ENCODE results near the gene EHMT2.
"Not testable (repeated sequence)": the region's sequence is repeated elsewhere in the genome, so short reads cannot be mapped to it uniquely, and the experiment has no call there.

Gene EHMT2

GRCh38 chr6:31915351-31915750 is 17.9 kb upstream of the EHMT2 start:
- no peak for DNase-seq (ENCODE audit: low read depth)

GRCh38 chr6:31911826-31912585 is 14.5 kb upstream of the EHMT2 start:
- no peak for DNase-seq (ENCODE audit: low read depth)

GRCh38 chr6:31909298-31909697 is 11.8 kb upstream of the EHMT2 start:
- not testable (repeated sequence) for DNase-seq (ENCODE audit: low read depth)

- peak; percentile 77 for DNase-seq (ENCODE audit: low read depth)
Measured at GRCh38 chr6:31908791-31909190, 11.3 kb upstream of the EHMT2 start.

GRCh38 chr6:31908255-31908654 is 10.8 kb upstream of the EHMT2 start:
- not testable (repeated sequence) for DNase-seq (ENCODE audit: low read depth)

- peak; percentile 58 for DNase-seq (ENCODE audit: low read depth)
Measured at GRCh38 chr6:31907158-31907813, 9.8 kb upstream of the EHMT2 start.

- DNase-seq (ENCODE audit: low read depth), result not testable (repeated sequence)
Measured at GRCh38 chr6:31906727-31907126, 9.2 kb upstream of the EHMT2 start.

GRCh38 chr6:31906122-31906521 is 8.6 kb upstream of the EHMT2 start:
- no peak for DNase-seq (ENCODE audit: low read depth)

GRCh38 chr6:31905041-31905440 is 7.5 kb upstream of the EHMT2 start:
- no peak for DNase-seq (ENCODE audit: low read depth)

GRCh38 chr6:31903957-31904356 is 6.5 kb upstream of the EHMT2 start:
- DNase-seq (ENCODE audit: low read depth), result no peak

- DNase-seq (ENCODE audit: low read depth), result peak; percentile 97
Measured at GRCh38 chr6:31901953-31902643, 4.6 kb upstream of the EHMT2 start, which contains the start of gene ZBTB12. ZBTB12 (minus strand) TSS chr6:31902086; CDS start chr6:31901305, 781 bp downstream.

GRCh38 chr6:31901415-31901952 is 4.0 kb upstream of the EHMT2 start:
- peak; percentile 73 for DNase-seq (ENCODE audit: low read depth)

- no peak for DNase-seq (ENCODE audit: low read depth)
Measured at GRCh38 chr6:31900917-31901414, 3.5 kb upstream of the EHMT2 start.

- no peak for DNase-seq (ENCODE audit: low read depth)
Measured at GRCh38 chr6:31899882-31900722, 2.6 kb upstream of the EHMT2 start.

- DNase-seq (ENCODE audit: low read depth), result no peak
Measured at GRCh38 chr6:31899215-31899614, 1.7 kb upstream of the EHMT2 start.

- DNase-seq (ENCODE audit: low read depth), result peak; percentile 71
Measured at GRCh38 chr6:31898383-31899011, 999 bp upstream of the EHMT2 start.

- DNase-seq (ENCODE audit: low read depth), result no peak
Measured at GRCh38 chr6:31896856-31897611, 464 bp downstream of the EHMT2 start.

GRCh38 chr6:31896493-31896855 is 1.0 kb downstream of the EHMT2 start:
- no peak for DNase-seq (ENCODE audit: low read depth)

GRCh38 chr6:31892821-31893220 is 4.7 kb downstream of the EHMT2 start:
- DNase-seq (ENCODE audit: low read depth), result no peak

GRCh38 chr6:31889331-31889972 is 8.0 kb downstream of the EHMT2 start:
- no peak for DNase-seq (ENCODE audit: low read depth)

Data from ELR (cell line).